Bone marrow (tissue), 2 donors: ENCODE results near the gene TRAPPC11.
"Not testable (repeated sequence)": the region's sequence is repeated elsewhere in the genome, so short reads cannot be mapped to it uniquely, and the experiment has no call there.

Experiments used
- DNase-seq, 2 donors: peaks; one replicate each; lab custom pipeline; 2025; lab: John Stamatoyannopoulos, UW

The TRAPPC11 gene

GRCh38 chr4:183721207-183722081 is 62.4 kb downstream of the TRAPPC11 start:
- DNase-seq, result peak in 1 of 2 donors; percentile 17

GRCh38 chr4:183722731-183723560 is 63.9 kb downstream of the TRAPPC11 start:
- DNase-seq, result peak in 1 of 2 donors; percentile 19

GRCh38 chr4:183723561-183724228 is 64.6 kb downstream of the TRAPPC11 start:
- DNase-seq, result no peak

GRCh38 chr4:183725585-183725984 is 66.5 kb downstream of the TRAPPC11 start:
- DNase-seq, result not testable (repeated sequence)

GRCh38 chr4:183727482-183727881 is 68.4 kb downstream of the TRAPPC11 start:
- DNase-seq, result no peak

GRCh38 chr4:183728223-183729068 is 69.4 kb downstream of the TRAPPC11 start:
- DNase-seq, result no peak

GRCh38 chr4:183729069-183729406 is 69.9 kb downstream of the TRAPPC11 start:
- no peak for DNase-seq

- no peak for DNase-seq
Observed at GRCh38 chr4:183729430-183730328, 70.6 kb downstream of the TRAPPC11 start.

- no peak for DNase-seq
Observed at GRCh38 chr4:183732296-183732695, 73.2 kb downstream of the TRAPPC11 start.

GRCh38 chr4:183733181-183733580 is 74.1 kb downstream of the TRAPPC11 start:
- no peak for DNase-seq

GRCh38 chr4:183738081-183738673 is 79.1 kb downstream of the TRAPPC11 start:
- DNase-seq, result no peak

- no peak for DNase-seq
Observed at GRCh38 chr4:183738961-183739360, 79.9 kb downstream of the TRAPPC11 start.

GRCh38 chr4:183746305-183747229 is 87.5 kb downstream of the TRAPPC11 start:
- no peak for DNase-seq

- no peak for DNase-seq
Observed at GRCh38 chr4:183747380-183747779, 88.3 kb downstream of the TRAPPC11 start.

- no peak for DNase-seq
Observed at GRCh38 chr4:183747931-183748670, 89.0 kb downstream of the TRAPPC11 start.

- no peak for DNase-seq
Observed at GRCh38 chr4:183751106-183751505, 92.0 kb downstream of the TRAPPC11 start.

GRCh38 chr4:183755596-183755995 is 96.5 kb downstream of the TRAPPC11 start:
- DNase-seq, result no peak

- DNase-seq, result no peak
Observed at GRCh38 chr4:183757060-183757459, 98.0 kb downstream of the TRAPPC11 start.
